GM19452 (cell line): ENCODE data around the gene ZNF239.
"Not testable (repeated sequence)": the region's sequence is repeated elsewhere in the genome, so short reads cannot be mapped to it uniquely, and the experiment has no call there.

Experiments used
- ATAC-seq: cut with Tn5 transposase; IDR thresholded peaks from one replicate; pipeline ENCODE4 v1.9.1; 2021; ENCODE audit not compliant: unreplicated experiment

The ZNF239 gene

DNA sequence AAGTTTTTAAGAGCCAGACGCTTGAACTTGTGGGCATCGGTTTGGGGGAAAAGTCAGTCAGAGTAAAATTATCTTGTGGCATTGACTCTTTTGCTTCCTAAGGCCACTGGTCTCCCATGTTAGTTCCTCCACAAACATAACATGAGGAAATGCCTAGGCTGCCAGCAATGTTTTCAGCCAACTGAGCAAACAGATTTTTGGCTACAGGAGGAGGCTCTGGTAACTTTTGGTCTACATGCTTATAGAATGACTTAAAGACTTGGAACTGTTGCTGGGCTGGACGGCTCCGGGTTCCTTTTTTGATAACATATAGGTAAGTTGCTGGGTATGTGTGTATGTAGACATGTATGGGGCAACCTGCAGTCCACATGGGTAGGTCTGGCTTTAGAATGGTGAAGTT, 9.6 kb upstream of the ZNF239 start:
- ATAC-seq = no peak

GRCh38 chr10:43576580-43576979, 2.2 kb upstream of the ZNF239 start:
- no peak for ATAC-seq

DNA sequence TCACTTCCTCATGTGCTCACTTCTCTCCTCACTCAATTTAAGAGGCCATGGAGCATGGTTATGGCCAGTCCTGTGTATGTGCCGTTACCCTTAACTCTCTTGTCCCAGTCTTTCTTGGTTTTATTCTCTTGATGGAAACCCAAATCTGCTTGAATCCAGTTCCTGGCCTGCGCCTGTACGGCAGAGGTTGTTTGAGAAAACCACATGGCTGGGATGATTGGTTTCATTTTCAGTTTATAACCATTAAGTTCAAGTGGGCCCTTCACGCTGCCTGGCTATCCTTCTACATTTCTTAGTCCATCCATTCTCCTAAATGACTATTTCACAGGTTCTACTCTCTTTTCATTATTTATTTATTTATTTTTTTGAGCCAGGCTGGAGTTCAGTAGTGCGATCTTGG, 1.6 kb upstream of the ZNF239 start:
- no peak for ATAC-seq

GRCh38 chr10:43574906-43575305, 490 bp upstream of the ZNF239 start:
- ATAC-seq = no peak

GRCh38 chr10:43573250-43574000, 991 bp downstream of the ZNF239 start:
- ATAC-seq = no peak

DNA sequence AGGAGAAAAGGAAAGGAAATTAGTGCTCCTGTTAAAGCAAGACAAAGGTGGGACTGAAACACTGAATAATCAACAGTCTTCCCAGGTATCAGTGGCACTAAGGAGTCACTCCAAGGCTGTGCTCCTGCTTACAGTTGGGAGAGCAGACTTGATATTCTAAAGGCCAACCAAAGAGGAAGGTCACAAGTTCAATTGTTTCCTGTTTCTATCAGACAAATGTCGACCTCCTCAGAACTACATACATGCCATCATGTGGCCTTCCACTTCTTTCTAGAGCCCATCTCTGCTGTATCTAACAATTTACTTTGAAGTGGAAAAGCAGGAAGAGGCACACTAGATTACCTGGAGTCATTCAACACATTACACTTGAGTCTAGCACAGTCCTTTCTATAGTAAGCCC, 3.4 kb downstream of the ZNF239 start:
- ATAC-seq = no peak

DNA sequence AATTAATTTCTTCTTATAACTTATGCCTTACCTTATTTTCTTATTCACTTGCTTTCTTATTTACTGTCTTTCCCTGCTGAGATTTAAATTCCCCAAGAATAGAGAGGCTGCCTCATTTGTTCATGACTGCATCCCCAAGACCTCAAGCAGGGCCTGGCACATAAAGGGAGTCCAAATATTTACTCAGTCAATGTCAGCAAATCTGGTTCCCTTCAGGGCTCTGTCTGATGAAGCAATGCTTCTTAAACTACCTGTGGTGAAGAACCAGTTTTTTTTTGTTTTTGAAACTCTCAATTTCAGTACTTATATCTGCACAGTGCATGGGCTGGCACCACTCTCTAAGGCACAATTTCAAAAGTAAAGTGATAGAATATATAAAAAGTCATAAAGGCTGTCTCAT, 4.7 kb downstream of the ZNF239 start:
- no peak for ATAC-seq

- ATAC-seq = no peak
Measured at GRCh38 chr10:43557214-43557613, 17.2 kb downstream of the ZNF239 start.

DNA sequence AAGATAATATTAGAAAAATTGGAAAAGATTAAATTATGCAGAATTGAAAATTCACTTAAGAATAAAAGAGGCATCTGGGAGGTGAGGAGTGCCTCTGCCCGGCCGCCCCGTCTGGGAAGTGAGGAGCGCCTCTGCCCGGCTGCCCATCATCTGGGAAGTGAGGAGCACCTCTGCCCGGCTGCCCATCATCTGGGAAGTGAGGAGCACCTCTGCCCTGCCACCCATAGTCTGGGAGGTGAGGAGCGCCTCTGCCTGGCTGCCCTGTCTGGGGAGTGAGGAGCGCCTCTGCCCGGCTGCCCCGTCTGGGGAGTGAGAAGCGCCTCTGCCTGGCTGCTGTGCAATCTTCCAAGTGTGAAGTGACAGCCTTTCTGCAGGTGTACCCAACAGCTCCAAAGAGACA, 30.7 kb downstream of the ZNF239 start:
- ATAC-seq = not testable (repeated sequence)

DNA sequence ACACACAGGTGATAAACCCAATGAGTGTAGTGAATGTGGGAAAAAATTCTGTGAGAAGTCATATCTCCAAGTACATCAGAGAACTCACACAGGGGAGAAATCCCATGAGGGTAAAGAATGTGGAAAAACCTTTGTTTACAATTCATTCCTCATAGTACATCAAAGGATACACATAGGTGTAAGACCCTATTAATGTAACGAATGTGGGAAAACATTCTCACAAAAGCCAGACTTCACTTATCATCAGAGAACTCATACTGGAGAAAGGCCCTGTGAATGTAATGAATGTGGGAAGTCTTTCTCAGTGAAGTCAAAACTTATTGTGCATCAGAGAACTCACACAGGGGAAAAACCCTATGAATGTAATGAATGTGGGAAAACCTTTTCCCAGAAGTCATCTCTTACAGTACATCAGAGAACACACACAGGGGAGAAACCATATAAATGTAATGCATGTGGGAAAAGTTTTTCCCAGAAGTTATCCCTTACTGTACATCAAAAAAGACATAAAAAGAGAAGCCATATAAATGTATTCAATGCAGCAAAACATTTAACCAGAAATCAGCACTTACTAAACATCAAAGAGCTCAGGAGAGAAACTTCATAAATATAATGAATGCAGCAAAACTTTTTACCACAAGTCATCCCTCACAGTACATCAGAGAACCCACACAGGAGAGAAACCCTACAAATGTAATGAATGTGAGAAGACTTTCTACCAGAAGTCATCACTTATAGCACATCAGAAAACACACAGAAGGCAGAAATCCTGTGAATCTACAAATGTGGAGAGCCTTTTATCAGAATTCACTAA, 49.8 kb downstream of the ZNF239 start:
- no peak for ATAC-seq
